Measurements from ENCODE around the gene POU4F1.

The POU4F1 gene

DNA sequence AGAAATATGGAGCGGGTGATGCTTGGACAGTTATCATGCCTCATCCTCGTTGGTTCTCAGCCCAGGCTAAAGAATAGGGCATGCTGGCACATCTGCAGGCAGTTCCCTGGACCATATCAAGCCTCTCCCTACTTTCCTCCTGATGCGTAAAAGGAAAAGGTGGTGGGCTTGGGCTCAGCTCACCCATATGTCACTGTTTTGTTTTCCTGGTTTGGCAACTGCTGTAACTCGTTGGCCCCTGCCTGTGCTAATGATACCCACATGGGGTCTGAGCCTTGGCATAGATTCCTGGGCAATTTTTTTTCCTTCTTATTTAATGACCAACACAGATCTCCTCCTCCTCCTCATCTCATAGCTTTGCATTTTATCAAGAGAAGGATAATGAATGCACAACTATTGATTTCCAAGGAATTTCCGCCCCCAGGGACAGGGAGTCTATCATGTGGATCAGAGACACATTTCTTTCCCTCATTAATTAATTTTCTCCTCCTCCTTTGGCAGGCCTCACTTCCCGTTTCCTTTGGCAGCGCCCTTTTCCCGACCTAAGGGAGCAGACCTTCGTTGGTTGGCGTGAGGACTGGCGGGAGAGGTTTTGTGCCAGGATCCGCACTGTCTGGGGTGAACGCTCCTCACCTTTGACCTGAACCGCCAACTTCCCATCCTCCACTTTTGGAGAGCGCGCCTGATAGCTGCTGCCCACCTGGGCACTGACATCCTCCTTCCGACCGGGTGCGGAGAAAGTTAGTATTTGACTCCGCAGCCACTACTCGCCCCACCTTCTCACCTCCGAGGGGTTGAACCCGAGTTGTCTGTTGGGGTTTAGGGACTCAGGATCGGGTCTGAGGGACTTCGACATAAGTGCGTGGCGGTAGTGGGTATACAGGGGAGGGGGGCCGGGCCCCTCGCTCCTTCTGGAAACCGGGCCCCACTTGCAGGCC lies 3.4 kb upstream of the POU4F1 start:
- DNase-seq (ENCODE audit: low spot score), result no peak

DNA sequence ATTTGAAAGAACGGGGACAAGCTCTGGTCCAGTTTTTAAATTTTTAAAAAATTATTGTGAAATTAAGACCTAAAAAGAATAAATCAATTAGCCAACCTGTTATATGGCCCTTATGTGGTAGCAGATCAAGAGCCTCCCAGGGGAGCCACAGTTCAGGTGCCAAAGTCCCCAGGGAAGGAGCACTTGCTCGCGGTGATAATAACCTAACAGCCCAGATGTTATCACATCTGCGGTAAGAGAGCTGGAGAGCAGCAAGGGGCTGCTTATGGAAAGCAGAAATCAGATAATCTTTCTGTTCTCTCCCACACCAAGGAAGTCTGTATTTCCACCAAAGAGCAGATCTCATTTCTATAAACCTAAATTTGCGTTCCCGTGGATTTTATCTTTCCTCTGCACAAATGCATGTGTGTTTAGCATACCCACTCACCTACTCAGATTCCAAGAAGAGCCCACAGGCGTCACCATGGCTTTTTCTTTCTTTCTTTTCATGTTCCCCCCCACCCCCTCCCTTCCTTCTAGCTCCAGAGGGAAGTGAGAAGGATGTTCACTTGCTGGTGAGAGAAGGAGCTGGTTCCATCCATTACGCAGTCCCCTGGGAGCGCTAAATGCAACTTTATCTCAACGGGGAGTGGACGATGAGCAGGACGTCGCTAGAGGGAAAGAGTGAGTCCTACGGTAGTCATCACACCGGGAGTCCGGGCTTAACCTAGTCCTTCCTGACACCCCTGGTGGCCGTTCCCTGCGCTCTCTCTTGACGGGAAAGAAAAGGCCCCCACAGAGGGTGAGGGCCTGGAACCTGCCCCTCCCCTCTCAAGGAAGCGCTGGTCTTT lies 1.6 kb upstream of the POU4F1 start:
- no peak for DNase-seq (ENCODE audit: low spot score)

DNA sequence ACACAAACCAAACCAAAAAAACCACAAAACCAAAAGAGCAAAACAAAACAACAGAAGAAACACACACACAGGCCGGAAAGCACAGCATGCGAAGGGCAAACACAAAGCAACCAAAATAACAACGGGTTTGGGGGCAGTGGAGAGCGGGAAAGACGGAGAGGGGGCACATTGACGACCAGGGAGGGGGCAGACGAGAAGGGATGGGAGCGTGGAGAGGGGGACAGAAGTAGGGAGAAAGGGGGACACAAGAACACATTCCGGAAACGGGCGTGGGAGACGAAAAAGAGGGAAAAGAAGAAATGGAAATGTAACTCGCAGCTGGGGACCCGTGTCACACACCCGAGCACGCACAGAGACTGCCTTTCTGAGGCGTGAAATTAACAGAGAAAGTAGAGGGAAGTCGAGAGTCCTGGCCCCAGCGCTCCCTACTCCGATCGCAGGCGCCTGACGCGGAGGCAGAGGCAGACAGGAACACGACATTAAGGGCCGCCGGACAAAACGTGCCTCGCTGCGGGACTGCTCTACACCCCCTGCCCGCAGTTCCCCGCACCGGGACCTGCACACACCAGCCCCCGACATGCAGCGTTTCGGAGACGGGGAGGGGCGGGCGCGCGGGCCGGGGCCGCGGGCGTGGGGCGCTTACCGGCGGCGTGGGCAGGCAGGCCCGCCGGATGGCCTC lies 652 bp downstream of the POU4F1 start:
- DNase-seq (ENCODE audit: low spot score), result no peak

DNA sequence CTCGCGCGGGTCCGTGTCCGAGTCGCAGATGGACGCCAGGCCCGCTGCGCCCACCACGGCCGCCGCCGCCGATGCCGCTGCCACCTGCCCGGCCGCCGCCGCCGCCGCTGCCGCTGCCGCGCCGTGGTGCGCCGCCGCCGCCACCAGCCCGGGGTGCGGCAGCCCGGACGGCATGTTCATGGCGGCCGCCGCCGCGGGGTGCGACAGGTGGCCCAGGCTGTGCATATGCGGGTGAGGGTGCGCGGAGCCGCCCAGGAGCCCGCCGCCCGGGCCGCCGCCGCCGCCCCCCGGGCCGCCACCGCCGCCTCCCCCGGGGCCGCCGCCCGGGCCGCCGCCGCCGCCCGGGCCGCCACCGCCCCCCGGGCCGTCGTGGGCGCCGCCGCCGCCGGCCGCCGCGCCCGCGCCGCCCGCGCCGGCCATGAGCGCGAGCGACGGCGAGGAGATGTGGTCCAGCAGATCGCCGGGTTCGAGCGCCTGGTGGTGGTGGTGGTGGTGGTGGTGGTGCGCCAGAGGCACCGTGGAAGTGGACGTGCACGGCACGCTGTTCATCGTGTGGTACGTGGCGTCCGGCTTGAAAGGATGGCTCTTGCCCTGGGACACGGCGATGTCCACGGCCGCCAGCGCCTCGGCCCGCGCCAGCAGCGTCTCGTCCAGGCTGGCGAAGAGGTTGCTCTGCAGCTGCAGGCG lies 1.3 kb downstream of the POU4F1 start:
- no peak for DNase-seq (ENCODE audit: low spot score)

DNA sequence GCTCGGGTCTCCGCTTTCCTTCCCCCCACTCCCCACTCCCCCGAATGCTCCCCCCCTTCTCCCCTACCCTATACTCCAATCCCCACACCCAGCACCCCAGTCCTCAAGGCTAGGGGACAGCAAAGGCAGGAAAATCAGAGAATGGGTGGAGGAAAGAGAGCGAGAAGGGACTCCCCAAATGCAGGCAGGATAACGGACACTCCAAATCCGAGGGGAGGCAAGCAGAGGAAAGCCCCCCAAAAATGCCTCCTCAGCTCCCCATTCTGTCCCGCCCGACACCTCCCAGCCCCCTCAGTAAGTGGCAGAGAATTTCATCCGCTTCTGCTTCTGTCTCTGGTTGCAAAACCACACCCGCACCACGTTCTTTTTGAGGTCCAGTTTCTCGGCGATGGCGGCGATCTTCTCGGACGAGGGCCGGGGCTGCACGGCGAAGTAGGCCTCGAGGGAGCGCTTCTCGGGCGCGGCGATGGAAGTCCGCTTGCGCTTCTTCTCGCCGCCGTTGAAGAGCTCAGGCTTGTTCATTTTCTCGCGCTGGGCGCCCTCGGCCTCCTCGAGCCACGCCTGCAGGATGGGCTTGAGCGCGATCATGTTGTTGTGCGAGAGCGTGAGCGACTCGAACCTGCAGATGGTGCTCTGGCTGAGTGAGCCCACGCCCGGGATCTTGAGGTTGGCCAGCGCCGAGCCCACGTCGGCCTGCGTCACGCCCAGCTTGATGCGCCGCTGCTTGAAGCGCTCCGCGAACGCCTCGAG lies 2.1 kb downstream of the POU4F1 start:
- DNase-seq (ENCODE audit: low spot score), result no peak

DNA sequence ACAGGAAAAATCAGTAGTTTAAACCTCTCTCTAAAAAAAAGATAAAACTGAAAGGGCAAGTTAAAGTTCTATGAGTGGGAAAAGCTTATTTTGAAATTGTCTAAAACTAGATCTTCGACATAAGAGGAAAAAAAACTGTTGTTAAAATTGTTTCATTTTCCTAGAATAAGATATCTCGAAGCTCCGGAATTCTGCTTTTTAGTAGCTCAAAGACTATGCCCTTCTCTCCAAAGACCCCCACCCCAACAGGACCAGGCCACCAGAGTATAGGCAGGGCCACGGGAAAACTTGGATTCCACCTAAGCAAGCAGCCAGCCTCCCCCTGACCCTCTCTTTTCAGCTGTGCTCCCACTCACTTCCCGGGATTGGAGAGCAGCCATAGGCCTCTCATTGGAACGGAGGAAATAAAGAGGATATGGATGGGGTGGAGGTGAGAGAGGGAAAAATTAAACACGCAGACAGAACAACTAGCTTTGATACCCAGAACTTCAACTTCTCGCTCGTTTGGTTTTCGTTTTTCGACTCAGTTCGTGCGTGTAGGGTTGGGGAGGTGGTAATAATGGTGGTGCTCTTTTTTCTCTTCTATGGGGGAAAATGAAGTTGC lies 3.0 kb downstream of the POU4F1 start:
- DNase-seq (ENCODE audit: low spot score), result no peak

DNA sequence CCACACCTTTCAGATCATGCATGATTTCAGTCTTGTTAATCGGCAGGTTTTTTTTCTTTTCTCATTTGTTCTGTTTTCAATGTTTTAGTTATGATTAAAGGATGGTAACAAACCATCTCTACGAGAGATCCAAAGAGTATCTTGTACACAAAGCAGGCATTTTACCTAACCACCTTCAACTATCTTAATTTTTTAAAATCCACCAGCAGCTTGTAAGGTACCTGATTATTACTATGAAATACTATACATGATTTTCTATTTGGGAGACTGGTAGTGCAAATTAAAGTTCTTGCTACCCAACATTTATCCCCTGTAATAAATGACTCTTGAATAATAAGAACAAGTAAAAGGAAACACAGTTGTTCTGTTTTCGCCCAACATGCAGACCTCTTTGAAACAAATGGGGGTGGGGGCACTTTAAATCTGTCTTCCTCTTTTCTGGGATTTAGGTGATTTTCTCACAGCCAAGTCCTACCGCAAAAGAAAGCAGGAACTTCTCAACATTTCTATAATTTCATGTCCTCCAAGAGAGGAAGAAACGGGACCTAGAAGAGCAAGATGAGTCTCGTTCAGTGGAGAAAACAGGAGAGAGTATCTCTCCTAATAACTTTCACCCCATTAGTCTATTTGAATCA lies 3.6 kb downstream of the POU4F1 start:
- no peak for DNase-seq (ENCODE audit: low spot score)

DNA sequence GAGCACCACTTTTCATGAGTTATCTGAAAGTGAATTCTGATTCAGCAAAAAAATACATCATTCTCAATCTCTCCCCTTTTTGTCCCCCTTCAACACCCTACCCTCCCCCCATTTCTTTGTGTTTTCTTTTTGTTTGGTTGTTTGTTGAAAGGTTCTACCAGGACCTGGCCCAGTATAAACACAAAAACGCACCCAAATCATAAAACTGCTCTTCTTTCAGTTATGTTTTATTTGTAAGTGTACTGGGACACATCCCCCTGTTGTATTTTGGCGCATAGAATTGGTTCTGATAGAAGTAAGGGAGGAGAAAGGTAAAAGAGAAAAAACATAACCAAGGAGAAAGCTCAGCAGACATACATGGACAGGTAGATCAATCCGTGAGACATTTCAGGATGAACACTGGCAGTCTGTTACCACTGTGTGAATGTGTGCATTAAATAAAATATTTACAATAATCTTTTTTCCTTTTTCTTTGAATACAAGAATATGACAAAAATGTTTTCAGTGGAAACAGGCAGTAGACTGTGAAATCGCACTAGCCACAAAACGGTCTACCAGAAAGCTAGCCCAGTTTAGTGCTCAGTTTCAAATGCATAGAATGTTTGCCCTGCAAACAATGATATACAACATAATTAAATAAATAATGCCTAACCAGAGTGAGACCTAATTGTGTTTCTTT lies 4.2 kb downstream of the POU4F1 start:
- DNase-seq (ENCODE audit: low spot score), result no peak

DNA sequence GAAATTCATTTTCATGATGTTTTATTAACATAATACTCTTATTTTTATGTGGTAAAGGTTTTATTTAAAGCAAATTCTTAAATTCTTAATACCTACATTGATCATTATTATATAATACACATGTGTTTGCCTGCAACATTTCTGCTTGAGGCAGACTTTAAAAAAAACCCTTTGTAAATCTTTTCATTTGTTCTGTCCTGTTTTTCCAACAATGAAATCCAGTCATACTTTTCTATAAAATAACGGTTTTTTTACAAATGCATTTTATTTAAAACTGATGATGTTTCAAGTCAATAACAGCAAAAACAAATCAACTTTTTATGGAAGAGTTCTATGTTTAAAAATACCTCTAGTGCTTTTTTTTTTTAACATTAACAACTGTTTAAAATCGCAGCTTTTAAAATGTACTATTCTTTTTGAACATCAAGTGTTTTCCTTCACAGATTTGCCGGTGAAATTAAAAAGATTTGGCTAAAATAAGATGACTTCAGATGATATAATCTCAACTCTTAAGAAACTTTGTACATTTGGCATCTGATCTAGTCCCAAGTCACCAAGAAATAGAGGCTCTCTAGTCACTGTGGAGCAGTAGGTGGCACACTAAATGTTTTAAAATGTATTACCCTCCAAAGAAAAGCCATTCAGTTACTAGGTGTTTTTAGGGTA lies 5.1 kb downstream of the POU4F1 start:
- DNase-seq (ENCODE audit: low spot score), result no peak

DNA sequence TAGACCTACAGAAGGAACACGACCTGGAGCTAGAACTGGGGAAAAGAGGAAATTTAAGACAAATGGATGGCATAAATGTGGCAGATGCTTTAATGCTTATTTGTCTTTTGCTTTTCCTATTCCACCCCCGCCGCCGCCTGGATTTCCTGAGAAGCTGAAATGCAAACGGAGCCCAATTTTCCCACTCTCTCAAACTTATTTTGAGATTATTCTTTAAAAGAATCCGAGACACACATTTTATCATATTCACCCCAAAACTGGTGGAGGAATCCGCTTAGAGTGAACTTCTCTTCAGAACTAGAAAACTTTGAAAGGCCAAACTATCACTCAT lies 5.8 kb downstream of the POU4F1 start:
- no peak for DNase-seq (ENCODE audit: low spot score)

DNA sequence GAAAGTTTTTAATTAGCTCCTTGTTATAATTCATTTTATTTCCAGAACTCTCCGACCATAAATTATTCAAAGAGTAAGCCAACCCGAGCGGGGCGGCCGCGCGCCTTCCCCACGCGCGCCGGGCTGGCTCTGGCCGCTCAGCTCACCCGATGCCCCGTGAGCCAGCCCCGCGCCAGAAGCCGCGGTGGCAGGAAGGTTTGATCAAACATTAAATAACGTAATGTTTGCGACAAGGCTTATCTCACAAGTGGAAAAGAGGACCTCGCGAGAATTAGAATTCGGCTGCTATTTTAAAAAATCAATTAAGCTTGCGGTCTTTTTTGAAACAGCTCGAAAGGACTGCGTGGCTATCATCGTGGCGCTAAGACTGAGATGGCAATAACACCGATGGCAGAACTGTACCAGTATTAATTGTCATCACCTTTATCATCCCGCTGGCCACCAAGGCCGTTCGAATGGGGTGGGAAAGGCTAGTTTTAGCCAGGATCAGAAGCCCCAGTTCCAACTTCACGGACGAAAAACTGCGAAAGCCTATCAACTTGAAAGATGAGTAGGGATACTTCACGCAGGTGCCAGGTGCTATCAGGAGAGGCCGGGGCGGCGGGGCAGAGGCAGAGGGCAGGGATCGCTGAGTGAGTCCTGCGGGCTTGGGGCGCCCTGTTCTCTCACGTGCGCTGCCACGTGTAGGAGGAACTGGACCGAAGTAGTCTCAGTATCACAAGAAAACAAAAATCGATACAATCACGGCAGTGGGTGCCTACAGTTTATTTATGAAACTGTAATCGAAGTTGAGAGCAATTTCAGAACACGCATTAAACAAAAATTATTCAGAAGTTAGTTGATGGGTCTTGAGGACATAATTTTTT lies 6.4 kb downstream of the POU4F1 start:
- no peak for DNase-seq (ENCODE audit: low spot score)

DNA sequence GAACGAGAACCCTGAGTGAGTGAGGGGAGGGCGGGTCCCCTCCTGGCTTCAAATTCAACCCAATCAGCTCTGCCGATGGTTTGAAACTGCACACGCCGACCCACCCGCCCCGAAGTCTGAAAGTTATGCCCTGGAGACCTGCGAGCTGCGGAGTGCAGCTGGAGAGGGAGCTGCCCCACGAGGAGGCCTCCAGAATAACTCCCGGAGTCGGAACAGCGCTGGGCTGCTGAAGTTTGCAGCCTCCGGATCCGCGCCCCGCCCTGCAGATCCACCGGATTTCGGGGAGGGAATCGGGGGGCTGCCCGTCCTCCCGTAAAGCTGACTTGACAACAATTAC lies 7.0 kb downstream of the POU4F1 start:
- DNase-seq (ENCODE audit: low spot score), result no peak

DNA sequence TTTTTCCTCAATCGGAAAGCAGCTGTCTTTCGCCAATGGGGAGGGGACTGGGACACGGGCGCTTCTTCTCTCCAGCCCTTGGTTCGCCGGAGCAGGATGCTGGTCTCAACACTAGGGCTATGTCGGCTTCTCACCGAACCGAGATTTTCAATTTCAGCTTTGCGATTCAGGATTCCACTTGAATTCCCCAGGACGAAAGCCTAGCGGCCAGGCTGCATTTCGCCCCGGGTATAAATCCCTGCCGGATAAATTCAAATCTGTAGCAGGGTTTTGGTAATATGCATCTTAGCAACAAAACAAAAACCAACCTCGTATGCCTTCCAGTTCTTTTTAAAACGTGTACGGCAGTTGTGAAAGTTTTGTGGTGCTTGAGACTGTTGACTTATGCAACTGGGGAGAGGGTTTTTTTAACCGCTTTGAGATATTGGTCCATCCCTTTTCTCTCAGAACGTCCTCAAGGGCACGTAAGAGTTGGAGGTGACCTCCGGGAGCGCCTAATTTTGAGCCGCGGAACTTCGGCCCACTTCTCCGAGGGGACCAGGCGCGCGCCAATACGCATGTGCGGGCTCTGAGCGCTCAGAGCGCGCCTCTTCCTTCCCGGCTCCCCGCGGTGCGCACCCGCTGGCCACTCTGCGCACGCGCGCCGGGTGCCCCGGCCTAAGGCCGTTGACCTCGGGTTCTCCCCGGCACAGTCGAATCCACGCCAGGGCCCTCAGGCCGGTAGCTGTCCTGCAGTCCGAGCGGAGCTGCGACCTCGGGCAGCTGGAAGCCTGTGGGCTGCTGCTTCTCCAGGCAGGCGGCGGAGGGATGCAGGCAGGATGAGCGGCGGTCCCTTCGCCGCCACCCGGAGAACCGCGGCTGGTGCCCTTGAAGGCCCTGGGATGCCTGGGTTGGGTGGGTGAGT lies 7.6 kb downstream of the POU4F1 start:
- DNase-seq (ENCODE audit: low spot score), result peak; percentile 60

DNA sequence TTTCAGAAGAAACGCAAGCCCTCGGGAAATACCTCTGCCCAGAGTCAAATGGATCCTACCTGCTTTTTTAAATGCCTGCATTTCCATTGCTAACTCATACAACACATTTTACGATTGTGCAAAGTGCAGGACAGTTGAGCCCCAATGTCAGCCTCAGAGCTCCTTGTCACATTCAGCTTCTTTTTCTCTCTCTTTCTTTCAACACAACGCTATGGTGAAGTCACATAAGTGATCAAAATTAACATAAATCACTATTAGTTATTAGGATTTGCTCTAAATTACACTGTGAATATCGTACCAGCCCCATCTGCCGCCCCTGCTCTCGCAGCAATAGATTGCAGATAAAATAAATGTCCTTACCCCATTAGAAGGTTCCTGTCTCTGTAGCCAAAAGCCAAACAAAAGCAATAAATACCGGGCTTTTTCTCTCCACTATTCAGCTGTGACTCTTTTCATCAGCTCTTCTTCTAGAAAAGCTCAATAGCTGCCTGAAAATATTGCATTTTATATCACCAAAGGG lies 8.8 kb downstream of the POU4F1 start:
- no peak for DNase-seq (ENCODE audit: low spot score)

DNA sequence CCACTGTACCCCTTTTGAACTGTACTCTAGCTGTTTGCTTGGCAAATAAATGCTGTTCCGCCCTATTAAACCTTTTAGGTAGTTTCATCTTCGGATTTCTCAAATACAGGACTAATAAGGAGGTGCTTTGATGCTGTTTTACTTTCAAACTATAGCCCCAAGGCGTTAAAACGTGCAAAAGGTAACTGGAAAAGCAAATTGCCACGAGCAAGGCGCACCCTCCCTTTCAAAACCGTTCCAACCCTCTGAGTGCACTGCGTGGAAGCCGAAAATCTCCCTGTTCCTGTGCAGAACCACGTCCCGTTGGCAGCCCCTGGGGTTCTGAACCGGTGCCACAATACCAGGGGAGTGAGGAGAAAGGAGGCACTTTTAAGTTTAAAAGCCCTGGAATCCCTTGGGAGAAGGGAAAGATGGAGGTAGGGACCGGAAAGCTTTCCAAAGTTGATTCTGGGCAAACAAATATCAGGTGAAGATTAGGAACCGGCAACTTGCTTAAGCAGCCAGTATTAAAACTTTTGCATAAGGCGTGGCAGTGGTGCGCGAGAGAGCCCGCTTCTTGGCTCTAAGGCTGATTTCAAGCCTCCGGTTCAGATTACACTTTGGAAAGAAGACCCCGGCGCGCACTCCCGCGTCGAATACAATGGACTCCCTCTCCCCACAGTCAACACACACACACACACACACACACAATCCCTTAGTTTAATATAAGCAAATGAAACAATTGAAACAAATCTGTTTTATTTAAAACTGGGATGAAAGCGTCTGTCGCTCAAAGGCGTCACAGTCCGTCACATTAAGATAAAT lies 9.5 kb downstream of the POU4F1 start:
- no peak for DNase-seq (ENCODE audit: low spot score)

DNA sequence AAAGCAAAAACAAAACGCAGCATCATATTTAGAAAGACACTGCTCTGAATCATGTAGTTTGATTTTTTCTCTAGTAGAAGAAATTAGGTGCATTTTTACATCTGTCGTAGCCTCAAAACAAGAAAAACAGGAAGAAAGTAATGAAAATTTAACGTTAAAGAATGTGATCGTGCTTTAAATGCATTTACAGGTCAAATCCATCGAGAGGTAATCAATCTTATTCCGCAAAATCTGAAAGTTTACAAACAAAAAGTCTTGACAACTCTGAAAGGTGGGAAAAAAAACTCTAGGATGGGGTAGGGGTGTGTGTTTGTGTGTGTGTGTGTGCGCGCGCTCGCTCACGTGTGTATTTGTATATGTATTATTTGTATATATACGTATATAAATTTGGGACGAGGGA lies 10.2 kb downstream of the POU4F1 start:
- DNase-seq (ENCODE audit: low spot score), result no peak
